KMS-11 (cell line): Measurements from ENCODE around the gene MEX3D.

Experiments
- H2AFZ ChIP-seq: fragments of 200-600 bp; sonication (generic); 2 replicates; pipeline ENCODE4 v1.6.1; 2016; ENCODE audit warnings: antibody characterized with exemption, mixed run types, low read depth
- H3K27ac ChIP-seq: fragments of 200-600 bp; sonication (generic); 2 replicates; pipeline ENCODE4 v1.6.1; 2016; ENCODE audit warnings: mild to moderate bottlenecking, mixed run types
- H3K27me3 ChIP-seq: fragments of 200-600 bp; sonication (generic); 2 replicates; pipeline ENCODE4 v1.6.1; 2017; ENCODE audit warnings: mild to moderate bottlenecking, low read depth, mixed run types, moderate library complexity; ENCODE audit not compliant: insufficient read depth
- H3K36me3 ChIP-seq: fragments of 200-600 bp; sonication (generic); 2 replicates; pipeline ENCODE4 v1.6.1; 2017; ENCODE audit warnings: mild to moderate bottlenecking, mixed run types; ENCODE audit not compliant: insufficient read depth
- H3K4me1 ChIP-seq: fragments of 200-600 bp; sonication (generic); 2 replicates; pipeline ENCODE4 v1.6.1; 2016; ENCODE audit warnings: mild to moderate bottlenecking, low read depth, mixed run types; ENCODE audit not compliant: poor library complexity, severe bottlenecking
- H3K4me2 ChIP-seq: fragments of 200-600 bp; sonication (generic); 2 replicates; pipeline ENCODE4 v1.7.0; 2016; ENCODE audit warnings: mild to moderate bottlenecking, mixed run types
- H3K4me3 ChIP-seq: fragments of 200-600 bp; sonication (generic); IDR thresholded peaks from 2 replicates; pipeline ENCODE4 v1.6.1; 2017; ENCODE audit warnings: low read depth, low read length, mixed read lengths; ENCODE audit not compliant: insufficient read depth
- H3K79me2 ChIP-seq: fragments of 200-600 bp; sonication (generic); 2 replicates; pipeline ENCODE4 v1.6.1; 2016; ENCODE audit warnings: low read depth, mixed run types; ENCODE audit not compliant: insufficient read depth
- H3K9ac ChIP-seq: fragments of 200-600 bp; sonication (generic); 2 replicates; pipeline ENCODE4 v1.6.1; 2016; ENCODE audit warnings: mild to moderate bottlenecking, mixed run types
- H4K20me1 ChIP-seq: fragments of 200-600 bp; sonication (generic); 2 replicates; pipeline ENCODE4 v1.6.1; 2016; ENCODE audit warnings: mild to moderate bottlenecking, mixed run types; ENCODE audit not compliant: insufficient read depth
- CTCF ChIP-seq: fragments of 200-600 bp; sonication (generic); conservative IDR thresholded peaks from 2 replicates; pipeline ENCODE4 v1.6.1; 2017; ENCODE audit warnings: low read depth, mild to moderate bottlenecking, antibody characterized with exemption, low read length, moderate library complexity, mixed read lengths

Gene MEX3D

GRCh38 chr19:1613808-1614570 is 45.9 kb upstream of the MEX3D start:
- no peaks in the 10 kb centered on the region for H3K36me3 ChIP-seq
- no peak for TF ChIP-seq CTCF
- H3K4me1 ChIP-seq, result no peaks in the 10 kb centered on the region

GRCh38 chr19:1613146-1613545 is 45.0 kb upstream of the MEX3D start:
- Histone ChIP-seq H3K27me3 (no peaks in the 10 kb centered on the region), H3K4me2 (no peak overlapping the region), H3K79me2 (no peaks in the 10 kb centered on the region), H2AFZ (no peak overlapping the region), H3K27ac (no peak overlapping the region), H3K4me3 (no peak overlapping the region), H4K20me1 (no peaks in the 10 kb centered on the region), H3K4me1 (no peaks in the 10 kb centered on the region), H3K9ac (no peak overlapping the region), H3K36me3 (no peaks in the 10 kb centered on the region)
- TF ChIP-seq CTCF, result no peak

More at GRCh38 chr19:1613808-1614570, 45.9 kb upstream of the MEX3D start:
- Histone ChIP-seq H3K4me2 (no peak overlapping the region), H2AFZ (no peak overlapping the region), H3K27ac (no peak overlapping the region), H3K27me3 (no peaks in the 10 kb centered on the region), H3K9ac (no peak overlapping the region), H3K79me2 (no peaks in the 10 kb centered on the region), H4K20me1 (no peaks in the 10 kb centered on the region), H3K4me3 (no peak overlapping the region)

- H3K27ac ChIP-seq, result no peak overlapping the region
- H3K9ac ChIP-seq, result no peak overlapping the region
- no peak overlapping the region for H2AFZ ChIP-seq
- no peak overlapping the region for H3K4me2 ChIP-seq
- TF ChIP-seq CTCF, result no peak
- no peak overlapping the region for H3K4me3 ChIP-seq
- no peaks in the 10 kb centered on the region for H3K4me1 ChIP-seq
- no peaks in the 10 kb centered on the region for H3K27me3 ChIP-seq
- H3K79me2 ChIP-seq, result no peaks in the 10 kb centered on the region
- H4K20me1 ChIP-seq, result no peaks in the 10 kb centered on the region
- no peaks in the 10 kb centered on the region for H3K36me3 ChIP-seq
Measured at GRCh38 chr19:1612114-1613086, 44.3 kb upstream of the MEX3D start.

GRCh38 chr19:1611353-1611752 is 43.2 kb upstream of the MEX3D start:
- Histone ChIP-seq H3K36me3 (no peaks in the 10 kb centered on the region), H3K79me2 (no peaks in the 10 kb centered on the region), H3K4me1 (peaks cover 8% of the 10 kb centered on the region), H3K4me3 (no peak overlapping the region), H3K27ac (no peak overlapping the region), H4K20me1 (no peaks in the 10 kb centered on the region), H3K27me3 (no peaks in the 10 kb centered on the region), H3K9ac (no peak overlapping the region), H3K4me2 (no peak overlapping the region), H2AFZ (no peak overlapping the region)
- no peak for TF ChIP-seq CTCF
